ENCODE data around the gene GRK1.

DNA sequence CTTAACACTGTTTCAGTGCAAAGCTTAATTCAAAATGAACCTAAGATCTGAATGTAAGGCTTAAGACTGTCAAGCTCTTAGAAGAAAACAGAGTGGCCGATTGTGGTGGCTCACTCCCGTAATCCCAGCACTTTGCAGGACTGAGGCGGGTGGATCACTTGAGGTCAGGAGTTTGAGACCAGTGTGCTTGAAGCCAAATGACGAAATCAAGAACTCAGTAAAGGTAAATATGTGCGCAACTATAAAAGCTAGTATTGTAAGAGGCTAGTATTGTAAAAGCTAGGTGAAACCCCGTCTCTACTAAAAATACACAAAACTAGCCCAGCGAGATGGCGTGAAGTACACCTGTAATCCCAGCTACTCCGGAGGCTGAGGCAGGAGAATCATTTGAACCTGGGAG is 21.7 kb upstream of the GRK1 start:
- TF ChIP-seq CTCF (IDR thresholded peaks at IDR 0.05; ENCODE audit: insufficient read depth, low read depth, low read length) (no peak), EZH2 (IDR thresholded peaks at IDR 0.05; ENCODE audit: insufficient read depth, low read length) (no peak)
